HepG2 (cell line): ENCODE results near the gene PSMA7. TPM values are rescaled to one million over a fixed set of nuclear protein-coding genes. Genes with fewer than 3 reads are reported as not detected.

Experiments used
- ATAC-seq: fragments of 200-7000 bp; cut with Tn5 transposase; 3 replicates; pipeline ENCODE4 v1.9.1; 2020; ENCODE audit warnings: mild to moderate bottlenecking, moderate library complexity
- BruUV-seq: library from RNA; stranded (reverse); fragments of 400-500 nt; replicated peaks from 2 replicates; lab custom pipeline; 2021; lab: Mats Ljungman, UMichigan
- CTCF ChIA-PET: fragments of 300-600 bp; formaldehyde crosslinking; extraction: SDS; loops from one replicate; lab custom pipeline; 2021; ENCODE audit warnings: low total read pairs, inconsistent platforms, low intra/inter-chr PET ratio; lab: Yijun Ruan, JAX
- POLR2A ChIA-PET: fragments of 350-600 bp; sonication (Branson Sonifier 250); formaldehyde crosslinking; loops from one replicate; lab custom pipeline; 2020; ENCODE audit warnings: antibody characterized with exemption, inconsistent platforms; lab: Yijun Ruan, JAX
- DNase-seq: peaks from one replicate; pipeline ENCODE4 v3.0.0-alpha.2; 2015; ENCODE audit warnings: low spot score
- FAIRE-seq: peaks from 3 replicates; lab custom pipeline; 2011; peaks lifted over from hg19 to GRCh38; lab: Jason Lieb, UNC
- H2AFZ ChIP-seq: one replicate; pipeline ENCODE4 v1.6.1; 2011; ENCODE audit warnings: low read length, inconsistent platforms
- H3K27ac ChIP-seq: fragments of 300-600 bp; 3 replicates; pipeline ENCODE4 v1.8.0; 2011; ENCODE audit warnings: mixed run types, mild to moderate bottlenecking, mixed read lengths, low read length, inconsistent platforms; ENCODE audit not compliant: insufficient read depth; ENCODE audit errors: extremely low read length
- H3K27me3 ChIP-seq, 2 experiments: fragments of 200-600 bp in 1 of 2; 2 replicates in 1 of 2; 3 replicates in 1 of 2; pipeline versions ENCODE4 v1.6.0 to v1.8.0; 2011; ENCODE audit warnings: low read length in 2 of 2, mild to moderate bottlenecking in 2 of 2, moderate library complexity in 2 of 2, inconsistent platforms in 1 of 2; ENCODE audit not compliant: insufficient read depth in 2 of 2, control insufficient read depth in 1 of 2
- H3K36me3 ChIP-seq, 2 experiments: fragments of 200-600 bp in 1 of 2; replicated peaks in 1 of 2; 2 replicates in 1 of 2; 3 replicates in 1 of 2; pipeline versions ENCODE4 v1.5.1 to v1.8.0; 2011; ENCODE audit warnings: low read length in 2 of 2, inconsistent platforms in 1 of 2; ENCODE audit not compliant: insufficient read depth in 2 of 2, control insufficient read depth in 1 of 2
- H3K4me1 ChIP-seq: 2 replicates; pipeline ENCODE4 v1.5.1; 2012; ENCODE audit warnings: low read length, inconsistent platforms; ENCODE audit not compliant: insufficient read depth
- H3K4me2 ChIP-seq: 2 replicates; pipeline ENCODE4 v1.6.0; 2011; ENCODE audit warnings: low read depth, low read length, inconsistent platforms
- H3K4me3 ChIP-seq, 3 experiments: fragments of 200-600 bp in 1 of 3; sonication (generic), shearing (Covaris generic) in 1 of 3; replicated peaks in 1 of 3; 2 replicates each; pipeline ENCODE4 v1.5.1; 2011 to 2016; ENCODE audit warnings: low read length in 3 of 3, inconsistent platforms in 2 of 3, low read depth in 2 of 3, mild to moderate bottlenecking in 2 of 3, control low read depth in 1 of 3, mixed read lengths in 1 of 3; ENCODE audit not compliant: insufficient read depth in 1 of 3
- H3K79me2 ChIP-seq: one replicate; pipeline ENCODE4 v1.6.1; 2011; ENCODE audit warnings: low read length, inconsistent platforms; ENCODE audit not compliant: insufficient read depth
- H3K9ac ChIP-seq: 2 replicates; pipeline ENCODE4 v1.6.0; 2011; ENCODE audit warnings: mild to moderate bottlenecking, low read depth, low read length, inconsistent platforms; ENCODE audit not compliant: insufficient read depth
- H3K9me3 ChIP-seq: 2 replicates; pipeline ENCODE4 v1.5.1; 2012; ENCODE audit warnings: mild to moderate bottlenecking, low read length
- H4K20me1 ChIP-seq: 2 replicates; pipeline ENCODE4 v1.6.0; 2011; ENCODE audit warnings: inconsistent platforms, mild to moderate bottlenecking, low read length, moderate library complexity; ENCODE audit not compliant: insufficient read depth
- E2F5 ChIP-seq: sonication (generic); formaldehyde crosslinking; conservative IDR thresholded peaks from 2 replicates; pipeline ENCODE4 v1.4.0; 2020; ENCODE audit warnings: missing genetic modification reagents
- EED ChIP-seq: sonication (generic); formaldehyde crosslinking; IDR thresholded peaks from 2 replicates; pipeline ENCODE4 v1.5.0; 2020; ENCODE audit warnings: mild to moderate bottlenecking, missing genetic modification reagents
- HNRNPLL ChIP-seq: fragments of 200-400 bp; formaldehyde crosslinking; IDR thresholded peaks from 2 replicates; pipeline ENCODE4 v1.6.1; 2017; ENCODE audit warnings: mild to moderate bottlenecking, low read depth, low read length; ENCODE audit not compliant: poor library complexity, severe bottlenecking
- HOXA3 ChIP-seq: sonication (generic); formaldehyde crosslinking; IDR thresholded peaks from 2 replicates; pipeline ENCODE4 v1.5.0; 2020; ENCODE audit warnings: missing genetic modification reagents
- TMF1 ChIP-seq: sonication (generic); formaldehyde crosslinking; IDR thresholded peaks from 2 replicates; pipeline ENCODE4 v1.8.1; 2022; ENCODE audit warnings: low read depth, missing genetic modification reagents
- ZEB1 ChIP-seq: IDR thresholded peaks from 2 replicates; pipeline ENCODE4 v1.6.1; 2012; ENCODE audit warnings: mild to moderate bottlenecking, low read depth, inconsistent platforms; ENCODE audit not compliant: insufficient replicate concordance
- ZNF275 ChIP-seq: sonication (generic); formaldehyde crosslinking; IDR thresholded peaks from 2 replicates; pipeline ENCODE4 v1.8.0; 2022; ENCODE audit warnings: missing genetic modification reagents, mild to moderate bottlenecking, inconsistent platforms, borderline replicate concordance
- ZNF430 ChIP-seq: sonication (generic); formaldehyde crosslinking; IDR thresholded peaks from 2 replicates; pipeline ENCODE4 v1.9.0; 2021; ENCODE audit warnings: mild to moderate bottlenecking, missing genetic modification reagents
- ZNF552 ChIP-seq: sonication (generic); formaldehyde crosslinking; IDR thresholded peaks from 2 replicates; pipeline ENCODE4 v1.9.0; 2022; ENCODE audit warnings: missing genetic modification reagents, mild to moderate bottlenecking, borderline replicate concordance
- ZSCAN22 ChIP-seq: sonication (generic); formaldehyde crosslinking; IDR thresholded peaks from 2 replicates; pipeline ENCODE4 v1.4.0; 2020; ENCODE audit warnings: mild to moderate bottlenecking, missing genetic modification reagents
- WGBS: methylation state at CpG from one replicate; pipeline ENCODE4 v1.1.6; 2017; ENCODE audit warnings: low lambda C conversion rate; 5-methylcytosine and 5-hydroxymethylcytosine counted together
- in situ Hi-C: cut with HindIII; loops from 2 replicates; pipeline ENCODE4 v1.10.0; 2017; ENCODE audit warnings: low pct_unique_long_range_greater_than_20kb; ENCODE audit not compliant: extremely low pct_ligation_motif_present
- intact Hi-C: fragments of 100-400 bp; cut with micrococcal nuclease; formaldehyde crosslinking; loops from one replicate; pipeline ENCODE4 v1.10.0; 2022; ENCODE audit not compliant: unreplicated experiment
- polyA plus RNA-seq, 8 experiments: library from polyadenylated mRNA; depleted of rRNA in 3 of 8; stranded (reverse) in 7 of 8; unstranded in 1 of 8; fragments of >200 nt; fragmentation: Illumina TruSeq in 4 of 8; extraction: Trizol in 4 of 8; gene quantifications; 2 replicates each; pipeline versions ENCODE4 v1.2.1 to v1.2.3, GENCODE V29; 2011 to 2016; ENCODE audit warnings: low read depth in 4 of 8, missing spikeins in 1 of 8, mixed read lengths in 1 of 8; ENCODE audit not compliant: insufficient read depth in 1 of 8
- total RNA-seq, 5 experiments: library from RNA; depleted of rRNA; stranded (reverse); fragments of >200 nt; fragmentation: Illumina TruSeq; extraction: Trizol; gene quantifications; 2 replicates each; pipeline ENCODE4 v1.2.3, GENCODE V29; 2016; ENCODE audit warnings: low read depth in 1 of 5
- TF ChIP-seq, protein P1 (sequence below): sonication (generic); formaldehyde crosslinking; IDR thresholded peaks from 2 replicates; pipeline ENCODE4 v1.4.0; 2020; ENCODE audit warnings: missing genetic modification reagents, mild to moderate bottlenecking, borderline replicate concordance
- TF ChIP-seq, protein P2 (sequence below): sonication (generic); formaldehyde crosslinking; IDR thresholded peaks from 2 replicates; pipeline ENCODE4 v1.8.1; 2023; ENCODE audit warnings: missing genetic modification reagents, mild to moderate bottlenecking, borderline replicate concordance

The PSMA7 gene
- total and polyA plus RNA-seq, 2 of the 13 experiments (the other 11 are each of a cell fraction or from before 2014, with no cell fraction given), result 531 to 631 TPM

GRCh38 chr20:62156592-62157386 lies 13.6 kb upstream of the PSMA7 start (continued):
- TF ChIP-seq E2F5 (CRISPR knock-in tag) (no peak), ZSCAN22 (CRISPR knock-in tag) (no peak), HOXA3 (CRISPR knock-in tag) (peak; percentile 52; the same call in 1 of the 2 replicates)
- TF ChIP-seq, protein P1, sequence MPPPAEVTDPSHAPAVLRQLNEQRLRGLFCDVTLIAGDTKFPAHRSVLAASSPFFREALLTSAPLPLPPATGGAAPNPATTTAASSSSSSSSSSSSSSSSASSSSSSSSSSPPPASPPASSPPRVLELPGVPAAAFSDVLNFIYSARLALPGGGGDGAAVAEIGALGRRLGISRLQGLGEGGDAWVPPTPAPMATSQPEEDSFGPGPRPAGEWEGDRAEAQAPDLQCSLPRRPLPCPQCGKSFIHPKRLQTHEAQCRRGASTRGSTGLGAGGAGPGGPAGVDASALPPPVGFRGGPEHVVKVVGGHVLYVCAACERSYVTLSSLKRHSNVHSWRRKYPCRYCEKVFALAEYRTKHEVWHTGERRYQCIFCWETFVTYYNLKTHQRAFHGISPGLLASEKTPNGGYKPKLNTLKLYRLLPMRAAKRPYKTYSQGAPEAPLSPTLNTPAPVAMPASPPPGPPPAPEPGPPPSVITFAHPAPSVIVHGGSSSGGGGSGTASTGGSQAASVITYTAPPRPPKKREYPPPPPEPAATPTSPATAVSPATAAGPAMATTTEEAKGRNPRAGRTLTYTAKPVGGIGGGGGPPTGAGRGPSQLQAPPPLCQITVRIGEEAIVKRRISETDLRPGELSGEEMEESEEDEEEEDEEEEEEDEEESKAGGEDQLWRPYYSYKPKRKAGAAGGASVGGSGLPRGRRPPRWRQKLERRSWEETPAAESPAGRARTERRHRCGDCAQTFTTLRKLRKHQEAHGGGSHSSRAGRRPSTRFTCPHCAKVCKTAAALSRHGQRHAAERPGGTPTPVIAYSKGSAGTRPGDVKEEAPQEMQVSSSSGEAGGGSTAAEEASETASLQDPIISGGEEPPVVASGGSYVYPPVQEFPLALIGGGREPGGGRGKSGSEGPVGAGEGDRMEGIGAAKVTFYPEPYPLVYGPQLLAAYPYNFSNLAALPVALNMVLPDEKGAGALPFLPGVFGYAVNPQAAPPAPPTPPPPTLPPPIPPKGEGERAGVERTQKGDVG (CRISPR knock-in tag), result peak; percentile 67; the same call in 1 of the 2 replicates
- TF ChIP-seq, protein P2, sequence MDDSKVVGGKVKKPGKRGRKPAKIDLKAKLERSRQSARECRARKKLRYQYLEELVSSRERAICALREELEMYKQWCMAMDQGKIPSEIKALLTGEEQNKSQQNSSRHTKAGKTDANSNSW (CRISPR knock-in tag), result no peak

DNA sequence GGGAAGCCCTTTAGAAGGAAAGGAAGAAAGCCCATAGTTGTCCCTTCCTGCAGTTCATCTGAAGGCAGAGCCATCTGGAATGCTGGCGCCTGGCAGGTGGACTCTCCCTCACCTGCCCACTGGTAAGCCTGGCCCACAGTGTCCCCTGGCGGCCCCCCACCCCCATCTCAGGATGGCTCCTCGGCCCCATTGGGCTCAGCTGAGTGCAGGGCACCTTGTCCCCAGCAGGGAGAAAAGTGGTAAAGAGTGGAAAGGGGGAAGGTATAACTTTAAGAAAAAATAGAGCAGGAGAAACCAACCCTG lies 13.0 kb upstream of the PSMA7 start:
- FAIRE-seq (no peak), ATAC-seq (peak; percentile 11), DNase-seq (no peak)
- peak overlapping the region; percentile 56 for H3K27ac ChIP-seq
- 80% methylated on average over 3 of the region's 3 CpGs for WGBS
- intact Hi-C loops (loop anchor here (5.0 kb wide), 1 partner anchor 34 kb away; the partner anchor contains the start of gene LSM14B), in situ Hi-C loops (no loop called here)
- peak; percentile 46 for TF ChIP-seq ZEB1
- no peak for TF ChIP-seq ZNF275 (CRISPR knock-in tag)
- TF ChIP-seq HNRNPLL, result peak; percentile 28
- 0 out of 2 replicates have a peak, but pooled peaks have one; percentile 3 for TF ChIP-seq ZNF552 (CRISPR knock-in tag)
- 0 out of 2 replicates have a peak, but pooled peaks have one; percentile 31 for TF ChIP-seq TMF1 (CRISPR knock-in tag)
- peak; percentile 33; the same call in 1 of the 2 replicates for TF ChIP-seq EED (CRISPR knock-in tag)
- no peak for TF ChIP-seq ZNF430 (CRISPR knock-in tag)
- ChIA-PET CTCF (interaction anchor here (1.3 to 4.9 kb wide), 2 partner anchors 15 to 145 kb away, joined by 4 to 46 read pairs; no protein-coding TSS in a partner anchor), POLR2A (interaction anchor here (0.8 to 2.6 kb wide), 6 partner anchors 11 to 145 kb away, joined by 3 to 7 read pairs (median 4); no protein-coding TSS in a partner anchor)
- peaks cover 17% of the 10 kb centered on the region for H4K20me1 ChIP-seq
- H3K79me2 ChIP-seq, result peaks cover 85% of the 10 kb centered on the region
- no TSS peak for BruUV-seq
- no peak overlapping the region for H2AFZ ChIP-seq
- peak overlapping the region in 1 of 3 experiments; percentile 44; a peak in 1 of 6 replicates for H3K4me3 ChIP-seq
- H3K27me3 ChIP-seq, result no peaks in the 10 kb centered on the region
- H3K4me2 ChIP-seq, result peak overlapping the region; percentile 56
- H3K36me3 ChIP-seq, result peaks cover 26 to 67% of the 10 kb centered on the region in 2 experiments
- peak overlapping the region; percentile 29; the same call in 1 of the 2 replicates for H3K9ac ChIP-seq
- no peaks in the 10 kb centered on the region for H3K9me3 ChIP-seq
- peaks cover 37% of the 10 kb centered on the region for H3K4me1 ChIP-seq
